ENCODE data around the gene KLHL13. TPM values are rescaled to one million over a fixed set of nuclear protein-coding genes. Genes with fewer than 3 reads are reported as not detected.
"Not testable (repeated sequence)": the region's sequence is repeated elsewhere in the genome, so short reads cannot be mapped to it uniquely, and the experiment has no call there.

KLHL13 gene
- total RNA-seq, 1 donor from 2014 or later, result not detected

GRCh38 chrX:117936118-117936517 is 180.5 kb downstream of the KLHL13 start:
- Mint-ChIP-seq H3K36me3 (ENCODE audit: unreplicated experiment) (no peaks in the 10 kb centered on the region), H3K9me3 (ENCODE audit: unreplicated experiment) (peaks cover 22% of the 10 kb centered on the region), H3K4me1 (ENCODE audit: unreplicated experiment) (no peaks in the 10 kb centered on the region), H3K27ac (ENCODE audit: unreplicated experiment) (no peak overlapping the region), H3K27me3 (ENCODE audit: unreplicated experiment) (no peaks in the 10 kb centered on the region), H3K4me3 (ENCODE audit: unreplicated experiment) (no peak overlapping the region)
- no peak for TF ChIP-seq CTCF (IDR thresholded peaks at IDR 0.05)
- DNase-seq (ENCODE audit: extremely low spot score, unreplicated experiment), result no peak

- DNase-seq (ENCODE audit: extremely low spot score, unreplicated experiment); H3K4me3 Mint-ChIP-seq (ENCODE audit: unreplicated experiment); H3K27ac Mint-ChIP-seq (ENCODE audit: unreplicated experiment); H3K36me3 Mint-ChIP-seq (ENCODE audit: unreplicated experiment); H3K4me1 Mint-ChIP-seq (ENCODE audit: unreplicated experiment); H3K27me3 Mint-ChIP-seq (ENCODE audit: unreplicated experiment): not testable (repeated sequence)
- H3K9me3 Mint-ChIP-seq (ENCODE audit: unreplicated experiment), result peaks cover 15% of the 10 kb centered on the region
Observed at GRCh38 chrX:117930116-117930515, 186.5 kb downstream of the KLHL13 start.

DNA sequence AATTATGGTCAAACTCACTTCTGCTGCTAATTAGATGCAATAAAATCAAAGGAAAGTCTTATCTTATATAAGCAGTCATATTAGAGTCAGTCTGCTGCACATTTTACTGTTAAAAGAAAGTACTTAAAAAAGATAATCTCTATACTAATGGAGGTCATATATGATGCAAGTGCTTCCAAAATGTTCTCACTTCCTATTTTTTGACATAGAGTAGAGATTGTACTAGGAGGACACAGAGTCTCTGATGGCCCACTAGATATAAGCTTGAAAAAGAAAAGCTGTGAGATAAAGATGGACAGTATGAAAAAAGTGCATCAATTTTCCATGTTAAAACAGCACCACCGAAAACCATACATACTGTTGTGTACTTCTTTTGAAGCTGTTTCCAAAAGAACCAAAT is 196.9 kb downstream of the KLHL13 start:
- DNase-seq (ENCODE audit: extremely low spot score, unreplicated experiment), result no peak

GRCh38 chrX:117910216-117910615 is 206.4 kb downstream of the KLHL13 start:
- Mint-ChIP-seq H3K4me1 (ENCODE audit: unreplicated experiment) (no peaks in the 10 kb centered on the region), H3K4me3 (ENCODE audit: unreplicated experiment) (no peak overlapping the region), H3K36me3 (ENCODE audit: unreplicated experiment) (no peaks in the 10 kb centered on the region), H3K27ac (ENCODE audit: unreplicated experiment) (no peak overlapping the region), H3K27me3 (ENCODE audit: unreplicated experiment) (no peaks in the 10 kb centered on the region), H3K9me3 (ENCODE audit: unreplicated experiment) (no peaks in the 10 kb centered on the region)
- no peak for TF ChIP-seq CTCF (IDR thresholded peaks at IDR 0.05)
- DNase-seq (ENCODE audit: extremely low spot score, unreplicated experiment), result no peak

More for the DNA sequence above, 196.9 kb downstream of the KLHL13 start:
- Mint-ChIP-seq H3K27me3 (ENCODE audit: unreplicated experiment) (no peaks in the 10 kb centered on the region), H3K4me1 (ENCODE audit: unreplicated experiment) (no peaks in the 10 kb centered on the region), H3K9me3 (ENCODE audit: unreplicated experiment) (no peaks in the 10 kb centered on the region), H3K36me3 (ENCODE audit: unreplicated experiment) (no peaks in the 10 kb centered on the region), H3K4me3 (ENCODE audit: unreplicated experiment) (no peak overlapping the region), H3K27ac (ENCODE audit: unreplicated experiment) (no peak overlapping the region)
- TF ChIP-seq CTCF (IDR thresholded peaks at IDR 0.05), result no peak

DNA sequence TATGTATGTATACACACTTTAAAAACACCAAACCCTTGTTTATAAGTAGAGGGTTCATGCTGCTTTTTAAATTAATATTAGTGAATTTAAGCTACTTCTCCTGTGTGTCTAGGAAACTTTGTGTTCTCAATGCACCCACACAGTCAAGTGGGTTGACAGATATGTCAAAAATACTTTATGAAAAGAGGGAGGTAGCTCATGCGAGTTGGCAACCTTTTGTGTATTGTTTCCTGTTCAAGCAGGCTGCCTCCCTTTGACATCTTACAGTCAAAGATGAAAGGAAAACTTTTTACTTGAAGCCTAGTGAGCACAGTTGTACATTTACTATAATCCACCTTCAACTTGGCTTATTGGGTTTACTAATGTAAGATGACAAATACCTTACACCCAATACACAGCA is 218.4 kb downstream of the KLHL13 start:
- Mint-ChIP-seq H3K4me3 (ENCODE audit: unreplicated experiment) (no peak overlapping the region), H3K27ac (ENCODE audit: unreplicated experiment) (no peak overlapping the region), H3K4me1 (ENCODE audit: unreplicated experiment) (no peaks in the 10 kb centered on the region), H3K36me3 (ENCODE audit: unreplicated experiment) (no peaks in the 10 kb centered on the region), H3K27me3 (ENCODE audit: unreplicated experiment) (no peaks in the 10 kb centered on the region), H3K9me3 (ENCODE audit: unreplicated experiment) (peaks cover 11% of the 10 kb centered on the region)
- no peak for TF ChIP-seq CTCF (IDR thresholded peaks at IDR 0.05)
- DNase-seq (ENCODE audit: extremely low spot score, unreplicated experiment), result no peak

- no peak for DNase-seq (ENCODE audit: extremely low spot score, unreplicated experiment)
- Mint-ChIP-seq H3K27ac (ENCODE audit: unreplicated experiment) (no peak overlapping the region), H3K27me3 (ENCODE audit: unreplicated experiment) (no peaks in the 10 kb centered on the region), H3K36me3 (ENCODE audit: unreplicated experiment) (no peaks in the 10 kb centered on the region), H3K4me3 (ENCODE audit: unreplicated experiment) (no peak overlapping the region), H3K4me1 (ENCODE audit: unreplicated experiment) (no peaks in the 10 kb centered on the region), H3K9me3 (ENCODE audit: unreplicated experiment) (peaks cover 11% of the 10 kb centered on the region)
- no peak for TF ChIP-seq CTCF (IDR thresholded peaks at IDR 0.05)
Observed at GRCh38 chrX:117895418-117895817, 221.2 kb downstream of the KLHL13 start.
